Body of pancreas (tissue), 4 donors: ENCODE data around the gene RPP30.

Source experiments
- POLR2A ChIP-seq, 3 donors: fragments of 450-650 bp; IDR thresholded peaks; one replicate each; pipeline ENCODE4 v1.6.1; 2016; ENCODE audit warnings: antibody characterized with exemption in 3 of 3, mild to moderate bottlenecking in 2 of 3
- TF ChIP-seq, protein P1 (sequence below), 7 experiments: fragments of 450-650 bp in 4 of 7; fragments of 200-600 bp in 3 of 7; sonication (generic) in 3 of 7; IDR thresholded peaks; one replicate each; pipeline ENCODE4 v1.5.1; 2016 to 2019; ENCODE audit warnings: antibody characterized with exemption in 7 of 7

DNA sequence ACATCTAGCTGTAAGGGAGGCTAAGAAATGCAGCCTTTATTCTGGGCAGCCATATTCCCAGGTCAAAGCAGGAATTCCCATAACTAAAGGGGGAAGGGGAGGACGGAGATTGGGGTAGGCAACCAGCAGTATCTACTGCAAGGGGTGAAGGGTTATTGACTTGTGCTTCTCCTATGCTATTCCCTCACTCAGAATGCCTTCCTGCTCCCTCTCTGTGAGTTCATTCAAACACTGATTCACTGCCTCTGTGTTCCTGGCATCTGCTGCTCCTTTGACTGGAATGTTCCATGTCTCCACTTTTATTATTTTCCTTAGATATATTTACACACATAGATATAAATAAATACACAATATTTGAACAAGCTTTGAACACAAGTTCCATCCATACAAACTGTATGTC, 25.0 kb upstream of the RPP30 start:
- TF ChIP-seq, protein P1, sequence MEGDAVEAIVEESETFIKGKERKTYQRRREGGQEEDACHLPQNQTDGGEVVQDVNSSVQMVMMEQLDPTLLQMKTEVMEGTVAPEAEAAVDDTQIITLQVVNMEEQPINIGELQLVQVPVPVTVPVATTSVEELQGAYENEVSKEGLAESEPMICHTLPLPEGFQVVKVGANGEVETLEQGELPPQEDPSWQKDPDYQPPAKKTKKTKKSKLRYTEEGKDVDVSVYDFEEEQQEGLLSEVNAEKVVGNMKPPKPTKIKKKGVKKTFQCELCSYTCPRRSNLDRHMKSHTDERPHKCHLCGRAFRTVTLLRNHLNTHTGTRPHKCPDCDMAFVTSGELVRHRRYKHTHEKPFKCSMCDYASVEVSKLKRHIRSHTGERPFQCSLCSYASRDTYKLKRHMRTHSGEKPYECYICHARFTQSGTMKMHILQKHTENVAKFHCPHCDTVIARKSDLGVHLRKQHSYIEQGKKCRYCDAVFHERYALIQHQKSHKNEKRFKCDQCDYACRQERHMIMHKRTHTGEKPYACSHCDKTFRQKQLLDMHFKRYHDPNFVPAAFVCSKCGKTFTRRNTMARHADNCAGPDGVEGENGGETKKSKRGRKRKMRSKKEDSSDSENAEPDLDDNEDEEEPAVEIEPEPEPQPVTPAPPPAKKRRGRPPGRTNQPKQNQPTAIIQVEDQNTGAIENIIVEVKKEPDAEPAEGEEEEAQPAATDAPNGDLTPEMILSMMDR (IDR thresholded peaks at IDR 0.05) = no peak
- no peak for TF ChIP-seq POLR2A (IDR thresholded peaks at IDR 0.05)
